ENCODE measurements around the gene EEF1AKMT3.
"Not testable (repeated sequence)": the region's sequence is repeated elsewhere in the genome, so short reads cannot be mapped to it uniquely, and the experiment has no call there.

EEF1AKMT3 gene

GRCh38 chr12:57817261-57817989 lies 45.0 kb downstream of the EEF1AKMT3 start:
- no peak for DNase-seq (ENCODE audit: low read depth in 2 of 2)

- not testable (repeated sequence) for DNase-seq (ENCODE audit: low read depth in 2 of 2)
Observed at GRCh38 chr12:57817990-57818331, 45.5 kb downstream of the EEF1AKMT3 start.

- not testable (repeated sequence) for DNase-seq (ENCODE audit: low read depth in 2 of 2)
Observed at GRCh38 chr12:57820119-57820518, 47.7 kb downstream of the EEF1AKMT3 start.

- not testable (repeated sequence) for DNase-seq (ENCODE audit: low read depth in 2 of 2)
Observed at GRCh38 chr12:57821015-57821414, 48.6 kb downstream of the EEF1AKMT3 start.

- DNase-seq (ENCODE audit: low read depth in 2 of 2): no peak
Observed at GRCh38 chr12:57821474-57822214, 49.2 kb downstream of the EEF1AKMT3 start.

GRCh38 chr12:57822392-57823130 lies 50.1 kb downstream of the EEF1AKMT3 start:
- no peak for DNase-seq (ENCODE audit: low read depth in 2 of 2)

- no peak for DNase-seq (ENCODE audit: low read depth in 2 of 2)
Observed at GRCh38 chr12:57823131-57823907, 50.9 kb downstream of the EEF1AKMT3 start.

GRCh38 chr12:57823908-57824640 lies 51.7 kb downstream of the EEF1AKMT3 start:
- DNase-seq (ENCODE audit: low read depth in 2 of 2): no peak

- no peak for DNase-seq (ENCODE audit: low read depth in 2 of 2)
Observed at GRCh38 chr12:57825451-57825850, 53.0 kb downstream of the EEF1AKMT3 start.

GRCh38 chr12:57826400-57826799 lies 54.0 kb downstream of the EEF1AKMT3 start:
- DNase-seq (ENCODE audit: low read depth in 2 of 2): no peak

- DNase-seq (ENCODE audit: low read depth in 2 of 2): no peak
Observed at GRCh38 chr12:57826966-57827365, 54.6 kb downstream of the EEF1AKMT3 start.

- no peak for DNase-seq (ENCODE audit: low read depth in 2 of 2)
Observed at GRCh38 chr12:57829025-57829777, 56.8 kb downstream of the EEF1AKMT3 start.

- no peak for DNase-seq (ENCODE audit: low read depth in 2 of 2)
Observed at GRCh38 chr12:57830393-57830792, 58.0 kb downstream of the EEF1AKMT3 start.
